Stimulated activated CD8-positive, alpha-beta memory T cell treated with anti-CD3 and anti-CD28 coated beads, Interleukin-7, amount 100 ng/mL, for 1 hour (primary cell): ENCODE data around the gene DGKG.

Source experiments
- DNase-seq, 2 donors: peaks; one replicate each; pipeline ENCODE4 v3.0.0-alpha.2; 2020; ENCODE audit warnings: low read depth in 2 of 2

The DGKG gene

GRCh38 chr3:186241910-186242821 is 119.9 kb downstream of the DGKG start:
- DNase-seq, result no peak

GRCh38 chr3:186239321-186239720 is 122.7 kb downstream of the DGKG start:
- DNase-seq, result no peak

GRCh38 chr3:186237915-186238314 is 124.1 kb downstream of the DGKG start:
- DNase-seq, result no peak

- DNase-seq, result no peak
Measured at GRCh38 chr3:186236357-186237020, 125.5 kb downstream of the DGKG start.

- no peak for DNase-seq
Measured at GRCh38 chr3:186235554-186235953, 126.5 kb downstream of the DGKG start.

GRCh38 chr3:186234152-186234551 is 127.9 kb downstream of the DGKG start:
- no peak for DNase-seq

GRCh38 chr3:186226482-186226881 is 135.6 kb downstream of the DGKG start:
- DNase-seq, result no peak

- DNase-seq, result no peak
Measured at GRCh38 chr3:186225603-186226002, 136.4 kb downstream of the DGKG start.

- DNase-seq, result no peak
Measured at GRCh38 chr3:186224041-186224610, 137.9 kb downstream of the DGKG start.

GRCh38 chr3:186223476-186223875 is 138.6 kb downstream of the DGKG start:
- no peak for DNase-seq

- DNase-seq, result no peak
Measured at GRCh38 chr3:186221760-186222378, 140.2 kb downstream of the DGKG start.

GRCh38 chr3:186220911-186221645 is 141.0 kb downstream of the DGKG start:
- DNase-seq, result no peak

- no peak for DNase-seq
Measured at GRCh38 chr3:186220365-186220764, 141.7 kb downstream of the DGKG start.

- no peak for DNase-seq
Measured at GRCh38 chr3:186219211-186219638, 142.8 kb downstream of the DGKG start.

- no peak for DNase-seq
Measured at GRCh38 chr3:186218421-186218820, 143.6 kb downstream of the DGKG start.

- no peak for DNase-seq
Measured at GRCh38 chr3:186217820-186218164, 144.2 kb downstream of the DGKG start.

GRCh38 chr3:186216900-186217819 is 144.9 kb downstream of the DGKG start:
- no peak for DNase-seq

GRCh38 chr3:186214670-186215069 is 147.4 kb downstream of the DGKG start:
- DNase-seq, result no peak

GRCh38 chr3:186213946-186214345 is 148.1 kb downstream of the DGKG start:
- no peak for DNase-seq

GRCh38 chr3:186212611-186213010 is 149.4 kb downstream of the DGKG start:
- DNase-seq, result no peak
